HepG2 (cell line): Measurements from ENCODE around the gene LEMD1. TPM values are rescaled to one million over a fixed set of nuclear protein-coding genes. Genes with fewer than 3 reads are reported as not detected.

ENCODE experiments used
- PHF8 ChIP-seq: sonication (generic); formaldehyde crosslinking; IDR thresholded peaks from 2 replicates; pipeline ENCODE4 v1.5.0; 2020; ENCODE audit warnings: missing genetic modification reagents
- REXO4 ChIP-seq: sonication (generic); formaldehyde crosslinking; IDR thresholded peaks from 2 replicates; pipeline ENCODE4 v1.8.0; 2022; ENCODE audit warnings: missing genetic modification reagents, mild to moderate bottlenecking, borderline replicate concordance
- SSRP1 ChIP-seq: IDR thresholded peaks from 2 replicates; pipeline ENCODE4 v1.6.1; 2016; ENCODE audit warnings: control low read depth
- TEAD3 ChIP-seq: optimal IDR thresholded peaks from 2 replicates; pipeline ENCODE3; 2016; ENCODE audit warnings: borderline replicate concordance
- YEATS4 ChIP-seq: sonication (generic); formaldehyde crosslinking; IDR thresholded peaks from 2 replicates; pipeline ENCODE4 v1.4.0; 2020; ENCODE audit warnings: missing genetic modification reagents, borderline replicate concordance
- ZNF326 ChIP-seq: sonication (generic); formaldehyde crosslinking; IDR thresholded peaks from 2 replicates; pipeline ENCODE4 v1.4.0; 2020; ENCODE audit warnings: missing genetic modification reagents, borderline replicate concordance
- ZNF616 ChIP-seq: sonication (generic); formaldehyde crosslinking; IDR thresholded peaks from 2 replicates; pipeline ENCODE4 v1.5.0; 2020; ENCODE audit warnings: low read depth, mild to moderate bottlenecking, missing genetic modification reagents
- polyA plus RNA-seq, 8 experiments: library from polyadenylated mRNA; depleted of rRNA in 3 of 8; stranded (reverse) in 7 of 8; unstranded in 1 of 8; fragments of >200 nt; fragmentation: Illumina TruSeq in 4 of 8; extraction: Trizol in 4 of 8; gene quantifications; 2 replicates each; pipeline versions ENCODE4 v1.2.1 to v1.2.3, GENCODE V29; 2011 to 2016; ENCODE audit warnings: low read depth in 4 of 8, missing spikeins in 1 of 8, mixed read lengths in 1 of 8; ENCODE audit not compliant: insufficient read depth in 1 of 8
- total RNA-seq, 5 experiments: library from RNA; depleted of rRNA; stranded (reverse); fragments of >200 nt; fragmentation: Illumina TruSeq; extraction: Trizol; gene quantifications; 2 replicates each; pipeline ENCODE4 v1.2.3, GENCODE V29; 2016; ENCODE audit warnings: low read depth in 1 of 5
- TF ChIP-seq, protein P1 (sequence below): sonication (generic); formaldehyde crosslinking; IDR thresholded peaks from 2 replicates; pipeline ENCODE4 v1.4.0; 2020; ENCODE audit warnings: mild to moderate bottlenecking, missing genetic modification reagents
- TF ChIP-seq, protein P2 (sequence below): sonication (generic); formaldehyde crosslinking; IDR thresholded peaks from 2 replicates; pipeline ENCODE4 v1.8.0; 2022; ENCODE audit warnings: low read depth, missing genetic modification reagents

Gene LEMD1
- total and polyA plus RNA-seq, 2 of the 13 experiments (the other 11 are each of a cell fraction or from before 2014, with no cell fraction given) = 1.4 to 2.3 TPM

DNA sequence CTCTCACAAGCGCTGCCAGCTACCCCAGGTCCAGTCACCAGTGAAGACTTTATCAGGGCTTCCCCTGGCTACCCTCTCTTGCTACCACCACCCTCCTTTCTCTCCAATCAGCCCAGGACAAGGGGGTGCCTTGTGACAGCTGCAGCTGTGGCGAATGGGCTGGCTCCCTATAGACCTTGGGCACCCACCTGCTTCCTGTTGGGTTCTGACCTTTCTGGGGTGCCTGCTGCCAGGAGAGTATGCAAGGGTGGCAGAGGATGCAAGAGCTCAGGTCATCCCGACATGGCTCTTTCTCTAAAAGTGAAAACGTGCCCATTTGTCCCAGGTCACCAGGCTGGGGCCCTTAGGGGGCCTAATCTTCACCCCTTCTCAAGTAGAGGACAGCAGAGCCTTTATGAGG, 71.7 kb downstream of the LEMD1 start (continued):
- TF ChIP-seq, protein P1, sequence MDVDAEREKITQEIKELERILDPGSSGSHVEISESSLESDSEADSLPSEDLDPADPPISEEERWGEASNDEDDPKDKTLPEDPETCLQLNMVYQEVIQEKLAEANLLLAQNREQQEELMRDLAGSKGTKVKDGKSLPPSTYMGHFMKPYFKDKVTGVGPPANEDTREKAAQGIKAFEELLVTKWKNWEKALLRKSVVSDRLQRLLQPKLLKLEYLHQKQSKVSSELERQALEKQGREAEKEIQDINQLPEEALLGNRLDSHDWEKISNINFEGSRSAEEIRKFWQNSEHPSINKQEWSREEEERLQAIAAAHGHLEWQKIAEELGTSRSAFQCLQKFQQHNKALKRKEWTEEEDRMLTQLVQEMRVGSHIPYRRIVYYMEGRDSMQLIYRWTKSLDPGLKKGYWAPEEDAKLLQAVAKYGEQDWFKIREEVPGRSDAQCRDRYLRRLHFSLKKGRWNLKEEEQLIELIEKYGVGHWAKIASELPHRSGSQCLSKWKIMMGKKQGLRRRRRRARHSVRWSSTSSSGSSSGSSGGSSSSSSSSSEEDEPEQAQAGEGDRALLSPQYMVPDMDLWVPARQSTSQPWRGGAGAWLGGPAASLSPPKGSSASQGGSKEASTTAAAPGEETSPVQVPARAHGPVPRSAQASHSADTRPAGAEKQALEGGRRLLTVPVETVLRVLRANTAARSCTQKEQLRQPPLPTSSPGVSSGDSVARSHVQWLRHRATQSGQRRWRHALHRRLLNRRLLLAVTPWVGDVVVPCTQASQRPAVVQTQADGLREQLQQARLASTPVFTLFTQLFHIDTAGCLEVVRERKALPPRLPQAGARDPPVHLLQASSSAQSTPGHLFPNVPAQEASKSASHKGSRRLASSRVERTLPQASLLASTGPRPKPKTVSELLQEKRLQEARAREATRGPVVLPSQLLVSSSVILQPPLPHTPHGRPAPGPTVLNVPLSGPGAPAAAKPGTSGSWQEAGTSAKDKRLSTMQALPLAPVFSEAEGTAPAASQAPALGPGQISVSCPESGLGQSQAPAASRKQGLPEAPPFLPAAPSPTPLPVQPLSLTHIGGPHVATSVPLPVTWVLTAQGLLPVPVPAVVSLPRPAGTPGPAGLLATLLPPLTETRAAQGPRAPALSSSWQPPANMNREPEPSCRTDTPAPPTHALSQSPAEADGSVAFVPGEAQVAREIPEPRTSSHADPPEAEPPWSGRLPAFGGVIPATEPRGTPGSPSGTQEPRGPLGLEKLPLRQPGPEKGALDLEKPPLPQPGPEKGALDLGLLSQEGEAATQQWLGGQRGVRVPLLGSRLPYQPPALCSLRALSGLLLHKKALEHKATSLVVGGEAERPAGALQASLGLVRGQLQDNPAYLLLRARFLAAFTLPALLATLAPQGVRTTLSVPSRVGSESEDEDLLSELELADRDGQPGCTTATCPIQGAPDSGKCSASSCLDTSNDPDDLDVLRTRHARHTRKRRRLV = no peak
- no peak for TF ChIP-seq ZNF616 (CRISPR knock-in tag)
- TF ChIP-seq TEAD3 = no peak
- no peak for TF ChIP-seq ZNF326 (CRISPR knock-in tag)
- no peak for TF ChIP-seq YEATS4 (CRISPR knock-in tag)
- no peak for TF ChIP-seq SSRP1 (CRISPR knock-in tag)
- no peak for TF ChIP-seq PHF8 (CRISPR knock-in tag)
- TF ChIP-seq REXO4 (CRISPR knock-in tag) = no peak
- TF ChIP-seq, protein P2, sequence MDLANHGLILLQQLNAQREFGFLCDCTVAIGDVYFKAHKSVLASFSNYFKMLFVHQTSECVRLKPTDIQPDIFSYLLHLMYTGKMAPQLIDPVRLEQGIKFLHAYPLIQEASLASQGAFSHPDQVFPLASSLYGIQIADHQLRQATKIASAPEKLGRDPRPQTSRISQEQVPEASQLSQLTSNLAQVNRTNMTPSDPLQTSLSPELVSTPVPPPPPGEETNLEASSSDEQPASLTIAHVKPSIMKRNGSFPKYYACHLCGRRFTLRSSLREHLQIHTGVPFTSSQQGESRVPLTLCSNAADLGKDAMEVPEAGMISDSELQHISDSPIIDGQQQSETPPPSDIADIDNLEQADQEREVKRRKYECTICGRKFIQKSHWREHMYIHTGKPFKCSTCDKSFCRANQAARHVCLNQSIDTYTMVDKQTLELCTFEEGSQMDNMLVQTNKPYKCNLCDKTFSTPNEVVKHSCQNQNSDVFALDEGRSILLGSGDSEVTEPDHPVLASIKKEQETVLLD (CRISPR knock-in tag) = no peak
